Activated CD8-positive, alpha-beta memory T cell treated with anti-CD3 and anti-CD28 coated beads, Interleukin-2, amount 50 U/mL, for 4 hours (primary cell): ENCODE measurements around the gene ZNF683.
"Not testable (repeated sequence)": the region's sequence is repeated elsewhere in the genome, so short reads cannot be mapped to it uniquely, and the experiment has no call there.

Experiments
- DNase-seq: peaks from one replicate; pipeline ENCODE4 v3.0.0-alpha.2; 2020

ZNF683 gene

DNA sequence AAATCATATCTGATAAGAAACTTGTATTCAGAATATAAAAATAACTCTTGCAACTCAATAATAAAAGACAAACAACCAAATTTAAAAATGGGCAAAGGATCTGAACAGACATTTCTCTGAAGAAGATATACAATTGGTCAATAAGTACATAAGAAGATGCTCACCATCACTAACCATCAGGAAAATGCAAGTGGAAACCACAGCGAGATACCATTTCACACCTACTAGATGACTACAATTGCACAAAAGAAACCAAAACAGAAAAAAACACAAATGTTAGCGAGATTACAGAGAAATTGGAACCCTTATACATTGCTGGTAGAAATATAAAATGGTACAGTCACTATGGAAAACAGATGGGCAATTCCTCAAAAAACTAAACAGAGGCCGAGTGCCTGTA, 11.5 kb upstream of the ZNF683 start:
- DNase-seq = no peak

- DNase-seq = no peak
These were observed 6.3 kb upstream of the ZNF683 start for GRCh38 chr1:26378879-26379251.

DNA sequence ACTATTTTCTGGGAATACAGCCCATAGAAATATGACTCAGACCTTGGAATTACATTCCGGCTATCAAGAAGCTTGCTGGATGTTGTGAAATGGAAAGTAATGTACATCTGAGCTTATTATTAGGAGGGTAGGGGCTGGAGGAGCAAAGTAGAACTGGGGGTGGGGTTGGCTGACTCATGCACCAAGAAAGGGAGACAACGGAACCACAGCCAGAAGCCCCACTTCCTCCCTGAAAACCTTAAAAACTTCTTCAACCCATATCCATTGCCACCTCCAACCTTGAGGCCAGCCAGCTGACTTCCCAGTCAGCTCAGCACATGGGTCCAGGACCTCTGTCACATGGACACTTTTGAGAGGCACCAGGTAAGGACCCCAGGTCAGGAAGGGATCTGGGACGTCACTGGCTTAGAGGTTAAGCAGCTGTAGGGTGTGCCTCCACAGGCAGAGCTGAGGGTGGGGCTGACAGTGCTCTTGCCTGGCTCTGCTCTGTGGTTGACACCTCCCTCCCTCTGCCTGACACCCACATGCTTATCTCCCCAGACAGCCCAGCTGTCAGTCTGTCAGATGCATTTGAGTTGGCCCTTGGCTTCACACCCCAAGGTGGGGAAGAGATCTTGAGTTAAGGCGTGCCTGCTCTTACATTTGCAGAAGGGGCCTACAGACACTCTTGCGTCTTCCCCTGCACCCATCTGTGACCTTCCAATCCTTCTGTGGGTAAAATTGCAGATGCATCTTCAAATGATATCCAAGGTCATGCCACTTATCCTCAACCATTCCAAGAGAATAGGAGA, 5.7 kb upstream of the ZNF683 start:
- peak; percentile 76 for DNase-seq

DNA sequence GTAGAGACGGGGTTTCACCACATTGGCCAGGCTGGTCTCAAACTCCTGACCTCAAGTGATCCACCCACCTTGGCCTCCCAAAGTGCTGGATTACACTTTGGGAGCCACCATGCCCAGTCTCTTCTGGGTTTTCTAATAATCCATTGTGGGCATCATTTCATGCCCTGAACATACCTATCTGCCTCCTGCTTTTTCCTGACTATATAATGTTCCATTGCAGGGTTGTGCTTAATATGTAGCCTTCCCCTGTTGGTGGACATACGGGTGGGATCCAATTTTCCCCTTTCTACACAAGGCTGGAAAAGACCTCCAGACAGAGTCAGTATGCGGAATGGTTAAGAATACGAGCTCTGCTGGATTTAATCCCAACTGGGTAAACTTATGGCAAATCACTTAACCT, 3.5 kb upstream of the ZNF683 start:
- no peak for DNase-seq

DNA sequence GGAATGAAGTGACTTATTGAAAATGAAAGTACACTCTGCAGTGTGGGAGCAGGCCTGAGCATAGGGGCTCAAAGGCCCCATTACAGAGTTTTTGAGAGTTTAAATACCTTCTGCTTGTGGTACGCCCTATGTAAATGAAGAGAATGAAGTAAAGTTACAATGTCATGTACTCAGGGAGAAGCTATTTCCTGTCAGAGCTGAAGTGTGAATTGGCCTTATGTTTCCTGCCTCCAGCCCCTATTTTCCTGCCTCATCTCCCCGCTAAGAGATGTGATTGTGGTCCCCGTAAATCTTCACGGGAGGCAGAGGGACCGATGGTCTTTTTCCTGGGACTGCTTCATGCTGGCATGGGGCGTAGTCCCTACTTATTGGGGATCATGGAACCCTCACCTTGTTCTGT, 2.5 kb upstream of the ZNF683 start:
- DNase-seq = no peak

DNA sequence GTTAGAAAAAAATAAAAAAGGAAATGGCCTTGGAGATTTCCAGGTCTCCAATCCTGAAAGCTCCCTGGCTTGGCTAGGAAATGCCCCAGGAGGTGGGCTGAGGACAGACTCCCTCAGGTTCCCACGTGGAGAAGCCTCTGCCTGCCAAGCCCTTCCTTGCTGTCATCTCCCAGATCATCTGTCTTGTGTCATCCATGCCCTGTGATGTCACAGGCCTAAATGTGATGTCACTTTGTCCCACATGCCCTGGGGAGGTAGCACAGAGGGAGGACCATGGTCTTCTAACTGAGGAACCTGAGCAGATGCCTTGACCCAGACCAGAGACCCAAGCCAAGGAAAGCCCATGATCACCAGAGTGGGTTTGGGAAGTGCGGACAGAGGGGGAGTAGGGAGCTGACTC, 1.8 kb upstream of the ZNF683 start:
- not testable (repeated sequence) for DNase-seq

- DNase-seq = no peak
These were observed 1.2 kb upstream of the ZNF683 start for GRCh38 chr1:26373789-26374188.

DNA sequence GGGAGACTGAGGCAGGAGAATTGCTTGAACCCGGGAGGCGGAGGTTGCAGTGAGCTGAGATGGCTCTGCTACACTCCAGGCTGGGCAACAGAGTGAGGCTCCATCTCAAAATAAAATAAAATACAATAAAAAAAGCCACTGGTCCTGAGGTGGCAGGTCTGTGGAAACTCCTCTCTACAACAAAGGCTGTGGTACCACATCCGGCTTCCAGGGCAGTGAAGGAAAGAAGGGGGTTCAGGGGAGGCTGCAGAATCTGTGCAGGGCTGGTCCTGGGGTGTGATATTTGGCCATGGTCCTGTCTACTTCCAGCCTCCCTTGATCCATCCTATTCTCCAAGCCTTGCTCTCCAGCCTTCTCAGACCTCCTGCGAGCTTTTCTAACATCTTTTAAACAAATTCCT, 731 bp upstream of the ZNF683 start:
- DNase-seq = no peak

DNA sequence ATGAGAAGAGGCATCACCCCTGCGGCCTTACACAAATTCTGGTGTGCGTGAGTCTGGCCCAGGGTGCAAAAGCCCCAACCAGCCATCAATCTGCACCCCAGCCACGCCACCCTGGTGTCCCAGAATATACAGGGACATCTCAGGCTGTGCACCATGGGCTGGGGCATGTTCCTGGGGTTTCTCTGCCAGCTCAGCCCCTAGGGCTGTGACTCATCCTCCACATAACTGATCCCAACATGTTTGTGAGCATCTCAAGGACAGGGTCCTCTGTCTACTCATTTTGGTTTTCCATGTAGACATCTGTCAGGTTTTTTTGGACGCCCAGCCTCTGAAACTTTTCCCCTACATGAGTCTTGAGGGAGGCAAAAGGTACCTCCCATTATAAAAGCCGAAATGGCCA, 511 bp downstream of the ZNF683 start:
- no peak for DNase-seq

GRCh38 chr1:26370591-26371382, 1.8 kb downstream of the ZNF683 start:
- no peak for DNase-seq

- no peak for DNase-seq
These were observed 4.1 kb downstream of the ZNF683 start for GRCh38 chr1:26368486-26368885.

DNA sequence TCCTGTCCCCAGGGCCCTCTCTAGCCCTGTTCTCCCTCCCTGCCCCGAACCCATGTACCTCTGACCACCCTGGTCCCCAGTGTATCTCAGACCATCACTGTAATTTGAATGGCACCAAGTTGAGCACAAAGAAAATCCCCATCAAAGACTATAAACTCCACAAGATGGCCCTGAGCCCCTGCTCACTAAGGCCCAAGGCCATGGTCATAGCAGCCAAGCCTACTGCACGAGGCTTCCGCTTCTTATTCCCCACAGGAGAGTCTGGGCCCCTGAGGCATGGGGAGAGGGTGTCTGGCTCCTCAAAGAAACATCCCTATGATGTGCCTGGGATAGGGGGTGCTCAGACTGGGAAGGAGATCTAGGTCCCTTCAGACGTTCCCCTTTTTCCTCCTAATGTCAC, 4.5 kb downstream of the ZNF683 start:
- no peak for DNase-seq

- no peak for DNase-seq
These were observed 5.1 kb downstream of the ZNF683 start for GRCh38 chr1:26367441-26367840.

DNA sequence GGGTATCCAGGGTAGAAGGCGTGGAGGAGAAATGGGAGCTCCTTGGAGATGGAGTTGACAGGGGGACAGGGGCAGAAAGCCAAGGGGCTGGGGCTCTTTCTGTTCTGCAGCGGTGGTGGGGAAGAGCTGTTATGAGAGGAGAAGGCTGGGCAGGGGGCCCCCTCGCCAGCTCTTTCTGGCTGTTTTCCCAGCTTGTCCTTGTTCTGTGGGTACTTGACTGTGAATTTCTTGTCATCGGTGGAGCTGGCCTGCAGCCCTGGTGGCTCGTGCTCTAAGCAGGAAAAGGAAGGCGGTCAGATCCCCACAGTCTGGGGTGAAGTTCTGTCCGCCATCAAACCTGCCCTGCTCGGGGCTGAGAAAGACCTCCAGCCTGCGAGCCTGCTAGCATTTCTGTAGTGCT, 7.6 kb downstream of the ZNF683 start:
- no peak for DNase-seq

GRCh38 chr1:26363549-26364448, 8.8 kb downstream of the ZNF683 start:
- DNase-seq = peak; percentile 88

- no peak for DNase-seq
These were observed 10.2 kb downstream of the ZNF683 start for GRCh38 chr1:26362331-26362730.

DNA sequence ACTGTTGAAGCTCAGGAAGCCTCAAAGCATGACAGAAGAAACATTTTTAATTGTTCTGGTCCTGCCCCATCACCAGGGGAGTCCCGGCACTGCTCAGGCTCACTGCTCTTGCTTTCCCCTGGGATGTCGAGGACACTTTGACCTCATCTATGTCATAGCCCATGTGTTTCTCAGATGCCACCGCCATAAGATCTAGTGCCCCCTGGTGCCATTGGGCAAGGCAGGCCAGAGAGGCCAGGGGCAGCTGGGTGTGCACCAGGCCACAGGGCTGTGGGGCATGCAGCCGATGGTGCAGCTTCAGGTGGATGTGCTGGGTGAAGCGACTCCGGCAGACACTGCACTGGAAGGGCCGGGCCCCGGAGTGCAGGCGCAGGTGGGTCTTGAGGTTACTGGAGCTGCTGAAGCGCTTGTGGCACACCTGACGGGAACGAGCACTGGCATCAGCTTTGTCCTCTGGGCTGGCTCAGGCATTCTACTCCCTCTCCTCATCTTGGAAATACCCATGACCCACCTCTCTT, 10.9 kb downstream of the ZNF683 start:
- DNase-seq = no peak

GRCh38 chr1:26360807-26361604, 11.5 kb downstream of the ZNF683 start:
- DNase-seq = no peak

- DNase-seq = peak; percentile 64
These were observed 12.4 kb downstream of the ZNF683 start for GRCh38 chr1:26359981-26360806.

- DNase-seq = peak; percentile 73
These were observed 13.9 kb downstream of the ZNF683 start for GRCh38 chr1:26358411-26359384.
